AG09319 (cell line): ENCODE measurements around the gene MADCAM1.

Experiments used
- DNase-seq: peaks from one replicate; pipeline ENCODE4 v3.0.0-alpha.2; 2010; ENCODE audit warnings: low read depth; ENCODE audit errors: extremely low read depth
- TF ChIP-seq, protein P1 (sequence below): IDR thresholded peaks from 2 replicates; pipeline ENCODE4 v1.5.1; 2011; ENCODE audit warnings: low read depth, mild to moderate bottlenecking, inconsistent platforms, low read length, moderate library complexity

The MADCAM1 gene

DNA sequence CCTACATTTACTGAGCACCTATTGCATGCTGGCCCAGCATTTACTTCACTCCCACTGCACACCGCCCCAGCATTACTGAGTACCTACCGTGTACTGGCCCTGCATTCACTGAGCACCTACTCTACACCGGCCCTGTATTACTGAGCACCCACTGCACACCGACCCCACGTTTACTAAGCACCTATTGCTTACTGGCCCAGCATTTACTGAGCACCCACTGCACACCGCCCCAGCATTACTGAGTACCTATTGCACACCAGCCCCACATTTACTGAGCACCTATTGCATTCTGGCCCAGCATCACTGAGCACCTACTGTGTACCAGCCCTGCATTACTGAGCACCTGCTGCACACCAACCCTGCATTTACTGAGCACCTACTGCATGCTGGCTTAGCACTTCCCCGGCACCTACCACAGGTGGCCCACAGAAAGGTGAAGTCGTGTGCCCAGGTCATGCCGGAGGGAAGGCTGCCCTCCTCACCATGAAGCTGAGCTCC lies 17.9 kb downstream of the MADCAM1 start:
- TF ChIP-seq, protein P1, sequence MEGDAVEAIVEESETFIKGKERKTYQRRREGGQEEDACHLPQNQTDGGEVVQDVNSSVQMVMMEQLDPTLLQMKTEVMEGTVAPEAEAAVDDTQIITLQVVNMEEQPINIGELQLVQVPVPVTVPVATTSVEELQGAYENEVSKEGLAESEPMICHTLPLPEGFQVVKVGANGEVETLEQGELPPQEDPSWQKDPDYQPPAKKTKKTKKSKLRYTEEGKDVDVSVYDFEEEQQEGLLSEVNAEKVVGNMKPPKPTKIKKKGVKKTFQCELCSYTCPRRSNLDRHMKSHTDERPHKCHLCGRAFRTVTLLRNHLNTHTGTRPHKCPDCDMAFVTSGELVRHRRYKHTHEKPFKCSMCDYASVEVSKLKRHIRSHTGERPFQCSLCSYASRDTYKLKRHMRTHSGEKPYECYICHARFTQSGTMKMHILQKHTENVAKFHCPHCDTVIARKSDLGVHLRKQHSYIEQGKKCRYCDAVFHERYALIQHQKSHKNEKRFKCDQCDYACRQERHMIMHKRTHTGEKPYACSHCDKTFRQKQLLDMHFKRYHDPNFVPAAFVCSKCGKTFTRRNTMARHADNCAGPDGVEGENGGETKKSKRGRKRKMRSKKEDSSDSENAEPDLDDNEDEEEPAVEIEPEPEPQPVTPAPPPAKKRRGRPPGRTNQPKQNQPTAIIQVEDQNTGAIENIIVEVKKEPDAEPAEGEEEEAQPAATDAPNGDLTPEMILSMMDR: no peak
- no peak for DNase-seq

DNA sequence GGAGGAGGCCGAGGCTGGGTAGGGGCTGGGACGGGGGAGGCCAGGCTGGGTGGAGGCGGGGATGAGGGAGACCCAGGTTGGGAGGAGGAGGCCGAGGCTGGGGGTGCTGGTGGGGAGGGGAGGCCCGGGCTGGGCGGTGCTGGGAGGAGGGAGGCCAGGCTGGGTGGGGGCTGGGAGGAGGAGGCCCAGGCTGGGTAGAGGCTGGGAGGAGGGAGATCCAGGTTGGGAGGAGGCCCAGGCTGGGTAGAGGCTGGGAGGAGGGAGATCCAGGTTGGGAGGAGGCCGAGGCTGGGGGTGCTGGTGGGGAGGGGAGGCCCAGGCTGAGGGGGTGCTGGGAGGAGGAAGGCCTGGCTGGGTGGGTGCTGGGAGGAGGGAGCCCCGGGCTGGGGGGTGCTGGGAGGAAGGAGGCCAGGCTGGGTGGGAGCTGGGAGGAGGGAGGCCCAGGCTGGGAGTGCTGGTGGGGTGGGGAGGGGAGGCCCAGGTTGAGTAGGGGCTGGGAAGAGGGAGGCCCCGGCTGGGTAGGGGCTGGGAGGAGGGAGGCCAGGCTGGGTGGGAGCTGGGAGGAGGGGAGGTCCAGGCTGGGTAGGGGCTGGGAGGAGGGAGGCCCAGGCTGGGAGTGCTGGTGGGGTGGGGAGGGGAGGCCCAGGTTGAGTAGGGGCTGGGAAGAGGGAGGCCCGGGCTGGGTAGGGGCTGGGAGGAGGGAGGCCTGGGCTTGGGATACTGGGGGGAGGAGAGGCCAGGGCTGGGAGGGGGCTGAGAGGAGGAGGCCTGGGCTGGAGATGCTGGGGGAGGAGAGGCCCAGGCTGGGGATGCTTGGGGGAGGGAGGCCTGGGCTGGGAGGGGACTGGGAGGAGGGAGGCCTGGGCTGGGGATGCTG lies 21.7 kb downstream of the MADCAM1 start:
- DNase-seq: no peak
- TF ChIP-seq, protein P1: no peak

DNA sequence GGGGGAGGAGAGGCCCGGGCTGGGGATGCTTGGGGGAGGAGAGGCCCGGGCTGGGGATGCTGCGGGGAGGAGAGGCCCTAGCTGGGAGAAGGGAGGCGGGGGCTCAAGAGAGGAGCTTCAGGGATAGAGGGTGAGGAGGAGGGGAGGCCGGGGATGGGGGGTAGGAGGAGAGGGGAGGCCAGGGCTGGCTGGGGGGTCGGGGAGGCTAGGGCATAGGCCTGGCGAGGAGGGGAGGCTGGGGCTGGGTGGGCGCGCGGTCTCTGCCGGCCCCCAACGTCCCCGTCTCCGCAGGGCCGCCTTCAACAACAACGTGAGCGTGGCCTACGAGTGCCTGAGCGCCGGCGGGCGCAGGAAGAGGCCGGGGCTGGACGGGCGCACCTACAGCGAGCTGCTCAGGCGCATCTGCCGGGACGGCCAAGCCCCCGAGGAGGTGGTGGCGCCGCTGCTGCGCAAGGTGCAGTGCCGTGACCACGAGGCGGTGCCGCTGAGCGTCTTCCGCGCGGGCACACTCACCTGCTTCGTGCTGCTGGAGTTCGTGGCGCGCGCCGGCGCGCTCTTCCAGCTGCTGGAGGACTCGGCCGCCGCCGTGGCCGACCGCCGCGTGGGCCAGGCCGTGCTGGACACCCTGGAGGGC lies 22.4 kb downstream of the MADCAM1 start:
- TF ChIP-seq, protein P1: no peak
- no peak for DNase-seq

DNA sequence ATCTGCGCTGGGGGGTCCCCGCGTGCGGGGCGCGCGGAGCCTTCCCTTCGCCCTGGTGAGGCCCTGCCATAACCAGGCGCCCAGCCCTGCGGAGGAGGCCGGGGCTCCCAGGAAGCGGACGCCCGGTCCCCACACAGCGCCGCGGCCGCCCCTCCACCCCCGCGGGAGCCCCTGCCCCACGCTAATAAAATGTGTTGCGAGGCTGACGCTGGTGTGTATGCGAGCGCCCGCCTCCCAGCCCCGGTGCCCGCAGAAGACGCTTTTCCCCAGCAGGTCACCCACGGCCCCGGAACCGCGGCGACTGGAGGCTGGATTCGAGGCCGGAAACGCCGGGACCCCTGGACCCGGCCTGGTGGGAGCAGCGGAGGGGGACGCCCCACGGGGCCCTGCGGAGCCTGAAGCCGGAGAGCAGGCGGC lies 23.2 kb downstream of the MADCAM1 start:
- no peak for DNase-seq
- TF ChIP-seq, protein P1: no peak

DNA sequence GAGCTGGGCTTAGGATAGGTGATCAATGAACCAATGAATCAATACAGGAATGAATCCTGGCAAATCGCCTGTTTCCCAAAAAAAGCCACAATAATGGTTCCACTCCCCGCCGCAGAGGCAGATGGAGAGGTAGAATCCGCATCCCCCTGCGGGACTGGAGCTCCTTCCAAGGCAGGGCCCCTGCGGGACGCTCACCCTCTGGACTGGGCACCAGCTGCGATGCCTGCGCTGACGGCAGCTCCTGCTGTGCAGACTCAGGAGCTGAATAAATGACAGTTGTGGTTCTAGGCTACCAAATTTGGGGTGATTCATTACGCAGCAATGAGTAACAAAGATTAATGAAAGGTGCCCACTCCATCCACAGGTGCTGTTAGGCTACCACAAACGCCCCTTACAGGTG lies 26.4 kb downstream of the MADCAM1 start:
- TF ChIP-seq, protein P1: no peak
- DNase-seq: no peak

DNA sequence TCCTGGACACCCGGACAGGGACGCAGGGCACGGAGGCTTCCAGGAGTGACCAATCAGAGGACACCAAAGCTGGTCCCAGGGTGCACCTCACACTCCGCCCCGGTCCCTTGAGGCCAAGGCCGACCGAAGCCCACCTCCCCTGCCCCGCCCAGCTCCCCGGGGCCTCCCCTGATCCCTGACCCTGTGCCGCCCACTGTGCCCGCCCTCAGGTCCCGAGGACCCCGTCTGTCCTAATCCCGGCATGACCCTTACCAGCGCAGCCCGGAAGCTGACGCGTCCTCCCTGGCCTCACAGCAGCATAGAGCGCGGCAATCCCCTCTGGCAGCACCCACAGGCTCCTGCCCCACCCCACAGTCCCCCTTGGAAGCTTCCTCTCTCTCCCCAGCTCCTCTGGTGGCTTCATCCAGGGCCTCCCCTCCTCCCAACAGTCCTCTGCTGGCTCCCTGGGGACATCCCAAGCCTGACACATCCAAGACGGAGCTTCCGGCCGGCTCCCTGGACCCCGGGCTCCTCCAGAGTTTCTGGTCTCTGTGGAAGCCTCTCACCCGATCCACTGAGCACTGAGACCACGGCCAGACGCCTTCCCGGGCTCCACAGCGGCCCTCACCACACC lies 27.9 kb downstream of the MADCAM1 start:
- TF ChIP-seq, protein P1: no peak
- DNase-seq: no peak

DNA sequence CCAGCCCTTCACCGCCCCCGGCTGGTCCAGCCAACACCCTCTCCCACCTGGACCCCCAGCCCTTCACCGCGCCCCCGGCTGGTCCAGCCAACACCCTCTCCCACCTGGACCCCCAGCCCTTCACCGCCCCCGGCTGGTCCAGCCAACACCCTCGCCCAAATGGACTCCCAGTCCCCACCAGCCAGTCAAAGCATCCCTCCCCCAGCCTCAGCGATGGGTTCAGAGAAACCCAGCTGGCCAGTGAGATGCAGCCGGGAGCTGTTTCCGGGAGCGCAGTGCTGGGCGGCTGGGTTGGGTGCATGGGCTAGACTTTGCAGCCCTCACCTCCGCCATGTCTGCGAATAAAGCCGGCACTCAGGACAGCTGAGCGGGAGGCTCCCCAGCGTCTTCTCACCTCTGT lies 28.7 kb downstream of the MADCAM1 start:
- DNase-seq: no peak
- TF ChIP-seq, protein P1: no peak
